Measurements from ENCODE around the gene GDF2.

Gene GDF2

GRCh38 chr10:47335906-47336305, 13.7 kb downstream of the GDF2 start:
- no peak for DNase-seq

DNA sequence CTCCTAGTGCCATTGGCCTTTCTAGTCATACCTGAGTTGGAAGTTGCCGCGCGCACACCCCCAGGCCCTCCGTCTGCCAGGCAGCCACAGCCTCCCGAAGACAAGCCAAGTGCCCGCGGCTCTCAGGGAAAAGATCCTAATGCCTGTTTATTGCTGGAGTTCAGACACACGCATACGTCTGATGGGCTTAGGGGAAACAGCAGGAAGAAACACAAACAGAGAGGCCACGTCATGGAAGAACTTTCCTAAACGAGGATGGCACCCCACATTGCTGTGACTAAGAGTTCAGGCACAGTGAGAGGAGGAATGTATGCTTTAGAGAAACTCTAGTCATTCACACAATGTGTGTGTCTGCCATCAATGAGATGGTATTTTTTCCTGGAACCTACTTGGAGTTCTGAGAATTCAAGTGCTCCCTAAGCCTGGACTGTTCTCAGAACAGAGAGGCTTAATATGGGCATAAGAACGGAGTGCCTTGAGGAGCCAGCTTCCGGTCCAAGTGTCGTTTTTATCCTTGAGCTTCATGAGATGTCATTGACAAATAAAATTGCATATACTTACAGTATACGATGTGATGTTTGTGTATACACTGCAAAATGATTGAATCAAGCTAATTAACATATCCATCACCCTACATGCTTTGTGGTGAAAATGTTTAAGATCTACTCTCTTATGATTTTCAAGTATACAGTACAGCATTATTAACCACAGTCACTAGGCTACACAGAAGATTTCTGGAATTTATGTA, 14.3 kb downstream of the GDF2 start:
- no peak for DNase-seq

DNA sequence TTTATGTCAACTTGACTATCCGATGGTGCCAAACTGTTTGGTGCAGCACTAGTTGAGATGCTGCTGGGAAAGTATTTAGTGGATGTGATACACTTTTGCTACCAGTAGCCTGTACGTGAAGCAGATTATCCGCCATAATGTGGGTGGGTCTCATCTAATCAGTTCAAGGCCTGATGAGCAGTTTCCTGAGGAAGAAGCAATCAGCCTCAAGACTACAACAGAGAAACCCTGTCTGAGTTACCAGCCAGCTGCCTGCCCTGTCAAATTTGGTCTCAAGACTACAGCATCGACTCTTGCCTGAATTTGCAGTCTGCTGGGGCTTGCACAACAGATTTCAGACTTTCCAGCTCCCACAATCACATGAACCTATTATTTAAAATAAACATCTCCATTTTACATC, 15.1 kb downstream of the GDF2 start:
- DNase-seq, result no peak

GRCh38 chr10:47339186-47339735, 17.0 kb downstream of the GDF2 start:
- DNase-seq, result no peak

- no peak for DNase-seq
These were observed 17.7 kb downstream of the GDF2 start for GRCh38 chr10:47339759-47340607.

GRCh38 chr10:47340608-47341170, 18.4 kb downstream of the GDF2 start:
- DNase-seq, result no peak

DNA sequence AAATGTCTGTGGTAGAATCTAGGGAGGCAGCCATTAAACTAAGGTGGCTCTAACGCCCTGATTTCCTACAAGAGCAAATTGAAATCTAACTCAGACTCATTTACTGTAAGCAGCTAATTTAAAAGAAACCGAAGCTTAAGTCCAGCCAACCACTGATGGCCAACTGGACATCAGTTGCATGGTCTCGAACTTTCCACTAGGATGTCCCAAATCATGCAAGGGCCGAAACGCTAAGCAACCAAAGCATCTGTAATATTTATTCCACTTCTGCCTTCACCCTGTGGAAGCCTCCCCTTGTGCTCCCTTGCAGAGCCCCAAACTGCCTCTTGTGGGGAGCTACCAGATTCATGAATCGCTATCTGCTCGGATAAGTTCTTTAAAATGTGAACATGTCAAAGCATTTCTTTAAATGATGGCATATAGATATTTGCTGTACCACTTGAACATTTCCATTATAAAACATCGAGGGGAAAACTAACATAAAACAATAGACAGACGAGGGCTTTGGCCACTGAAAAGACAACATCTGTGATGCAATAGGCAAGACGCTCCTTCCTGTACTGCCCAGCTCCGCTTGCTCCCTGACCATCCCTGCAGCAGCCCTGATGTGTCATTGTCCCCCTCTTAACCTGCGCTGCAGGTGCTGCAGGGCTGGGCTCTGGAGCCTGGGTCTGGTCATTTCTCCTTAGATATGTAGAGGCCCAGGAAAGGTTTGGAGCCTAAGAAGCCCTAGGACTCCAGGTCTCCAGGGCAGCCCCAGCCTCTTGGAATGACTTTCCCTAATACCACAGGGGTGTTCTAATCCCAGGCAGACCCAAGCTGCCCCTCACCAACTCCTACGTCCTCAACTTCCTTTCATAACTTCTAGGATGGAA, 23.0 kb downstream of the GDF2 start:
- DNase-seq, result no peak

GRCh38 chr10:47346581-47347302, 24.5 kb downstream of the GDF2 start:
- no peak for DNase-seq

- no peak for DNase-seq
These were observed 25.0 kb downstream of the GDF2 start for GRCh38 chr10:47347303-47347675.

DNA sequence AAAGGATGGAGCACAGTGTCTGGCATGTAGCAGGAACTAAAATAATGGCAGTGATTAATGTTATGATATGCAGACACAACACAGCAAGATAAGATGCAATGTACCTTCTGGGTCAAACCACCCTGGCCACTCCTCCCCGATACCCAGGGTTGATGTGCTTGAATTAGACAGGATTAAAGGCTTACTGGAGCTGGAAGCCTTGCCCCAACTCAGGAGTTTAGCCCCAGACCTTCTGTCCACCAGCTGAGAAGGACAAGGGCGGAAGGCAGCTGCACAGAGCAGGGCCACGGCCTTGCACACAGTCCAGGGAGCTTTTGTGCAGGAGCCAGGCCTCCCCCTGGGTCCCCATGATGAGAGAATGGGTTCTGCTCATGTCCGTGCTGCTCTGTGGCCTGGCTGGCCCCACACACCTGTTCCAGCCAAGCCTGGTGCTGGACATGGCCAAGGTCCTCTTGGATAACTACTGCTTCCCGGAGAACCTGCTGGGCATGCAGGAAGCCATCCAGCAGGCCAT, 25.9 kb downstream of the GDF2 start, which contains the start of gene RBP3:
RBP3 (plus strand) TSS at position 226 of the 514 bp plus-strand sequence; CDS start at position 348, 122 bp downstream.
- no peak for DNase-seq

GRCh38 chr10:47348661-47349470, 26.6 kb downstream of the GDF2 start:
- DNase-seq, result no peak

DNA sequence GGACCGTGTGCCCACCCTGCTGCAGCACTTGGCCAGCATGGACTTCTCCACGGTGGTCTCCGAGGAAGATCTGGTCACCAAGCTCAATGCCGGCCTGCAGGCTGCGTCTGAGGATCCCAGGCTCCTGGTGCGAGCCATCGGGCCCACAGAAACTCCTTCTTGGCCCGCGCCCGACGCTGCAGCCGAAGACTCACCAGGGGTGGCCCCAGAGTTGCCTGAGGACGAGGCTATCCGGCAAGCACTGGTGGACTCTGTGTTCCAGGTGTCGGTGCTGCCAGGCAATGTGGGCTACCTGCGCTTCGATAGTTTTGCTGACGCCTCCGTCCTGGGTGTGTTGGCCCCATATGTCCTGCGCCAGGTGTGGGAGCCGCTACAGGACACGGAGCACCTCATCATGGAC, 27.3 kb downstream of the GDF2 start:
- no peak for DNase-seq

DNA sequence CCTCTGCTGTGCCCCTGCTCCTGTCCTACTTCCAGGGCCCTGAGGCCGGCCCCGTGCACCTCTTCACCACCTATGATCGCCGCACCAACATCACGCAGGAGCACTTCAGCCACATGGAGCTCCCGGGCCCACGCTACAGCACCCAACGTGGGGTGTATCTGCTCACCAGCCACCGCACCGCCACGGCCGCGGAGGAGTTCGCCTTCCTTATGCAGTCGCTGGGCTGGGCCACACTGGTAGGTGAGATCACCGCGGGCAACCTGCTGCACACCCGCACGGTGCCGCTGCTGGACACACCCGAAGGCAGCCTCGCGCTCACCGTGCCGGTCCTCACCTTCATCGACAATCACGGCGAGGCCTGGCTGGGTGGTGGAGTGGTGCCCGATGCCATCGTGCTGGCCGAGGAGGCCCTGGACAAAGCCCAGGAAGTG, 27.7 kb downstream of the GDF2 start:
- no peak for DNase-seq

- no peak for DNase-seq
These were observed 28.7 kb downstream of the GDF2 start for GRCh38 chr10:47350671-47351640.

DNA sequence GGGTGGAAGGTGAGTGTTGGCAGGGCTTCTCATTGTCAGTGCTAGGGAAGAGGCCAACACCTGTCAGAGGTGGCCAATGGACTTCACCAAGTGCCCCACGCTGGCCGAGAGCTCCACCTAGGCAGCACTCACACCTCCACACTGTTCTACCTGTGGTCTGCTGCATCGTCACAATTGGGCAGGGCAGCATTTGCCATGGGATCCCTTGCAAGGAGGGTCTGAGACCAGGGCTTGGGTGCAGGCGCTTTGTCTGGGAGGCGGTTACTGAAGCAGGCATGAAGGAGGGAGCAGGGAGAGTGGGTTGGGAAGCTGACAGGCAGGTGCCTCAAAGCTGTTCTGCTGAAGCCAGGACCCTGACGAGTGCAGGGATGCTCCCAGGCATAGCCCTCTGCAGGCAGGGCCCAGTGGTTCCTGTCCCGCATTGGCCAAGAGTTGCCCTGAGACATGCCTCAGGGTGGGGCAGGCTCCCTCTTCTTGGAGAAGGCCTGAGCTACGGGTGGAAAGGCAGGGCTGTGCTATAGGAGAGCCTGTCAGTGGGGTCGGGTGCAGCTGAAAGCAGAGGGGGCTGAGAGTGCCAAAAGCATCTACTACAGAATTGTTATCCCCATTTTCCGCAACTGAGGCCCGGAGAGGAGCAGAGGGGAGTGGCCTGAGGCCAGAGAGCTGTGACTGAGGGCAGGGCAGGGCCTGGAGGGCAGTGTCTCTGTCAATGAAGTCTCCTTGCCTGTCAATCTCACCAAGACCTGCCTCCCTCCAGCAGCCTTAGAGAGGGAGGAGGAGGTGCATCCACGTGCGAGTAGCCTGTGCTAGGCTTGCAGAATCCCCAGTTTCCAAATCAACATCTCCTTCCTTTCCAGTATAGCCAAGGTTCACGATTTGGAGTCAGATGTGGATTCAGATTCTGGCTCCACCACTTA, 29.9 kb downstream of the GDF2 start:
- no peak for DNase-seq

- no peak for DNase-seq
These were observed 31.1 kb downstream of the GDF2 start for GRCh38 chr10:47353351-47353750.

GRCh38 chr10:47354165-47354564, 31.9 kb downstream of the GDF2 start:
- no peak for DNase-seq

DNA sequence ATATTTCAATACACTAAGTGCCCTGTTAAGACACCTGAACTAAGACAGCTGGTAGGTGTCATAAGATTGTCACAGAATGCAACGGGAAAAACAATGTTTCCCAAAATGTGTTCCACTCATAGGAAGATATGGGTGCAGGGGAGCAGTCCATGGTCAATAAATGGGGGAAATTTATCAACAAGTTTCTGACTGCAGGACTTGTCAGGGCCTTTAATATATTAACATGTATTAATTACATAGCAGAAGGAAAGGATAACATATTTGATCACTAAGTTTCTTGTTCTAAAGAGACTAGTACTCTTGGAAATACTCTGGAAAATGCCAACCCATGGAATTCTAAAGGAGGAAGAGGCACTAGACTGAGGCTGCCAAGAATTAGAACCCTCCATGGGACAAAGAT, 32.6 kb downstream of the GDF2 start:
- no peak for DNase-seq

Measured in amniotic stem cell (primary cell).